ENCODE measurements around the gene CTNNA2. TPM values are rescaled to one million over a fixed set of nuclear protein-coding genes. Genes with fewer than 3 reads are reported as not detected.

CTNNA2 gene
- total RNA-seq, 1 experiment from 2014 or later = 5.5 TPM

DNA sequence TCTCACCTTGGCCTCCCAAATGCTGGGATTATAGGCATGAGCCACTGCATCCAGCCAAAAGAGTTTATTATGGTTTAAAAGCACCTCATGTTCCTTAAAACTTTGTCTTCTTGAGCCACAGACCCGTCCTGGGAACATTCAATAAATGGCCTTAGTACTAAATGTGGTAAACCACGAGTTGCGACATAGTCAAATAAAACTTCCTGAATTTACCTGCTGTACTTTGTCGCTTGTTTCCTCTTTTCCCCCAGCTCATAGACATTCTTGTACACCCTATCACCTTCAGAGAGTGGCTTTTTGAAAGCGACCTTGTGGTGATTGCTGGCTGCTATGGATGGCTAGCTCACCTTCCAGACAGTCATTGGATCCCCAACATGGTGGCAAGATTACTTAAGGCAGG, 481.3 kb downstream of the CTNNA2 start:
- Mint-ChIP-seq H3K9me3 (no peaks in the 10 kb centered on the region), H3K36me3 (ENCODE audit: insufficient read depth in 1 of 3, low read depth in 3 of 3) (no peaks in the 10 kb centered on the region), H3K27me3 (ENCODE audit: low read depth) (no peaks in the 10 kb centered on the region; the same call in 1 of the 2 replicates), H3K4me3 (no peak overlapping the region), H3K27ac (no peak overlapping the region), H3K4me1 (no peaks in the 10 kb centered on the region)
- H3K27me3 ChIP-seq (ENCODE audit: insufficient read depth, low read length) = no peaks in the 10 kb centered on the region
- no peak overlapping the region for H4K5ac ChIP-seq (ENCODE audit: insufficient read length, low read depth, low read length)
- H3T11ph ChIP-seq (ENCODE audit: low read length) = no peak overlapping the region
- H3K23ac ChIP-seq (ENCODE audit: insufficient read length, low read depth, low read length) = no peak overlapping the region
- H3K18ac ChIP-seq (ENCODE audit: insufficient read length, low read depth, low read length) = no peak overlapping the region
- TF ChIP-seq CTCF (conservative IDR thresholded peaks at IDR 0.05) = no peak
- H2BK12ac ChIP-seq (ENCODE audit: insufficient read length, low read depth, low read length) = no peak overlapping the region
- no peak overlapping the region for H2BK20ac ChIP-seq (ENCODE audit: low read depth, low read length, poor library complexity, severe bottlenecking)
- H3K56ac ChIP-seq (ENCODE audit: insufficient read length, low read depth, low read length) = no peak overlapping the region
- H2AFZ ChIP-seq (ENCODE audit: low read length) = no peak overlapping the region
- no peak for DNase-seq
- H3K79me1 ChIP-seq (ENCODE audit: insufficient read depth, low read depth, low read length, poor library complexity, severe bottlenecking) = no peaks in the 10 kb centered on the region
- H2BK15ac ChIP-seq (ENCODE audit: low read depth, low read length) = no peak overlapping the region
- H3K9ac ChIP-seq (ENCODE audit: extremely low read depth, insufficient read length, low read length) = no peak overlapping the region
- no peak overlapping the region for H2AK5ac ChIP-seq (ENCODE audit: insufficient read length, low read length)
- no peak overlapping the region for H3K4ac ChIP-seq (ENCODE audit: low read depth, low read length)
- H4K20me1 ChIP-seq (ENCODE audit: control insufficient read depth, insufficient read depth, insufficient read length) = no peaks in the 10 kb centered on the region
- no peaks in the 10 kb centered on the region for H3K23me2 ChIP-seq (ENCODE audit: insufficient read length, low read depth, low read length, poor library complexity, severe bottlenecking)
- H3K14ac ChIP-seq (ENCODE audit: insufficient read depth, low read length) = no peak overlapping the region
- no peaks in the 10 kb centered on the region for H3K79me2 ChIP-seq (ENCODE audit: insufficient read depth, low read length)
- no peak overlapping the region for H2BK120ac ChIP-seq (ENCODE audit: low read depth, low read length, poor library complexity, severe bottlenecking)
- no peak overlapping the region for H2BK5ac ChIP-seq (ENCODE audit: insufficient read length, low read length)
- H3K9me3 ChIP-seq (ENCODE audit: control insufficient read depth, low read depth, low read length) = no peaks in the 10 kb centered on the region
- H3K4me1 ChIP-seq (ENCODE audit: insufficient read depth, low read length) = no peaks in the 10 kb centered on the region; the same call in 1 of the 2 replicates
- H4K91ac ChIP-seq (ENCODE audit: insufficient read length, low read depth, low read length) = no peak overlapping the region
- H4K8ac ChIP-seq (replicated peaks; ENCODE audit: insufficient read length, low read depth, low read length) = no peak overlapping the region
- no peak overlapping the region for H3K4me2 ChIP-seq (ENCODE audit: insufficient read depth, insufficient read length, low read length)
- WGBS (ENCODE audit: extremely low coverage, insufficient read length, low lambda C conversion rate) = no CpG with 5 or more reads among the region's 5 CpGs
- H3K27ac ChIP-seq (ENCODE audit: insufficient read length, low read depth, low read length) = no peak overlapping the region

Data from H9 (cell line).